Stimulated activated naive B cell treated with anti-CD40 and anti-IgM and Interleukin-4, amounts not matched to agents 10 μg/mL and 1 μg/mL and 100 μg/mL, for 72 hours (primary cell): ENCODE measurements around the gene MVK.
A peak's percentile ranks its signal among the peaks of the same experiment; 100 is the strongest.

Experiments
- ATAC-seq, 2 donors: fragments of 150-1000 bp; cut with Tn5 transposase; replicated peaks; 2 replicates each; pipeline ENCODE4 v1.10.0; 2021; ENCODE audit warnings: moderate library complexity in 1 of 2
- DNase-seq: peaks from one replicate; pipeline ENCODE4 v3.0.0; 2021
- H3K27ac Mint-ChIP-seq: one replicate; pipeline ENCODE4 v1.8.0; 2022; ENCODE audit warnings: mild to moderate bottlenecking, mixed read lengths
- H3K27me3 Mint-ChIP-seq, 2 donors: one replicate each; pipeline ENCODE4 v1.8.0; 2022; ENCODE audit warnings: mixed read lengths in 2 of 2
- H3K36me3 Mint-ChIP-seq, 2 donors: one replicate each; pipeline ENCODE4 v1.8.0; 2022; ENCODE audit warnings: mixed read lengths in 2 of 2, mild to moderate bottlenecking in 1 of 2
- H3K4me1 Mint-ChIP-seq, 2 donors: one replicate each; pipeline ENCODE4 v1.8.0; 2022; ENCODE audit warnings: mixed read lengths in 2 of 2, mild to moderate bottlenecking in 1 of 2
- H3K4me3 Mint-ChIP-seq, 2 donors: one replicate each; pipeline ENCODE4 v1.8.0; 2022; ENCODE audit warnings: mild to moderate bottlenecking in 2 of 2, mixed read lengths in 2 of 2, moderate library complexity in 1 of 2
- H3K9me3 Mint-ChIP-seq, 2 donors: one replicate each; pipeline ENCODE4 v1.8.0; 2022; ENCODE audit warnings: mixed read lengths in 2 of 2, mild to moderate bottlenecking in 1 of 2

The MVK gene

DNA sequence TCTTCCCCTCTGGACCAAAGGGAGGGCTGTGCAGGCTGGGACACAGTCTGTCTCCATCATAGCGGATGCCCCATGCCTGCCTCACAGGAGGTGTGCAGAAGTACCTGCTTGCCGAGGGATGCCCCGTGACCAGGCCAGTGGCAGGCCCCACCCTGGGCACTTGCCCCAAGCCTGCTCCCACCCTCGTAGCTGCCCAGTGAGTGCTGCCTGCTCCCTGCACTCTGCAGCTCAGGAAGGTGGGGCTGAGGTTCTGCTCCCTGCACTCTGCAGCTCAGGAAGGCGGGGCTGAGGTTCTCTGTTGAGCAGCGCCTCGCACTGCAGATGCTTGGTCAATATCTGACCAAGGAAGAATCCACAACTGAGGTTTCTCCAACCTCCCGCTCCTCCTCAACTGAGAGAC lies 7.2 kb upstream of the MVK start:
- no peak overlapping the region for H3K27ac Mint-ChIP-seq
- peaks cover 11 to 12% of the 10 kb centered on the region in 2 donors for H3K9me3 Mint-ChIP-seq
- ATAC-seq (no peak), DNase-seq (no peak)
- peaks cover 56 to 73% of the 10 kb centered on the region in 2 donors for H3K36me3 Mint-ChIP-seq
- H3K27me3 Mint-ChIP-seq: no peaks in the 10 kb centered on the region
- no peak overlapping the region for H3K4me3 Mint-ChIP-seq
- H3K4me1 Mint-ChIP-seq: peaks cover 4 to 9% of the 10 kb centered on the region in 2 donors

DNA sequence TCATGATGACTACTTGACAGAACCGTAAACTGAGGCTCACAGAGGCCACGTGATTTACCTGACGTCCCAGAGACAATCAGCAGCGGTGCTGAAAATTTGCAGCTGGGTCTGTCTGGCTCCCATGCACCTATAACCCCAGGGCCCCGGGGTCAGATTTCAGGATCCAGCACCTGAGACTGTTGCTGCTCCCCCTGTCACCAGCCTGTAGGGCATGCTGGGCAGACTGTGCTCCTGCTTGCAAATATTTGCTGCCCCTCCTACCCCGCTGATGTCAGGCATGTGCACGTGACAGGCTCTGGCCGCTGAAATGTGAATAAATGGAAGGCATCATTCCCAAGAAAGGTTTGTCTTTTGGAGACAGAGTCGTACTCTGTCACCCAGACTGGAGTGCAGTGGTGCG lies 6.3 kb upstream of the MVK start:
- no peak for DNase-seq
- H3K27me3 Mint-ChIP-seq: no peaks in the 10 kb centered on the region
- H3K9me3 Mint-ChIP-seq: peaks cover 3 to 4% of the 10 kb centered on the region in 2 donors
- H3K4me1 Mint-ChIP-seq: peaks cover 7 to 14% of the 10 kb centered on the region in 2 donors
- no peak overlapping the region for H3K27ac Mint-ChIP-seq
- no peak overlapping the region for H3K4me3 Mint-ChIP-seq
- H3K36me3 Mint-ChIP-seq: peaks cover 47 to 69% of the 10 kb centered on the region in 2 donors
- no peak for ATAC-seq

DNA sequence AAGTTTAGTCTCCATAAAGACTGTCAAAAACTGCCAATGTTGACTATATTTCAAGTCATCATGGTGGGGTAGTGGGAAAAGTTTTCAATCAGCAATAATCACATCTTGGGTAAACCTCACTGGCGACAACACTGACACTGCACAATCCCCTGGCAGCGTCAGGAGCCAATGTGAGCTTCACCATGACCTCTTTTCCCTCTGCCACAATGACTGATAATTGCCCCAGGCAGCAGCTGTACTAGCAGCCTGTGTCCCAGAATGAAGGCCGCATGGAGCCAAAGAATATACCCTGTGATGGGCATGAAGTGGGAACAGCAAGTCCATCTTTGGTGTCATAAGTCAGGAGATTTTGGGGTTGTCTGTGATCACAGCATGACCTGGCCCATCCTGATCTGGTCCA lies 5.6 kb upstream of the MVK start:
- no peak overlapping the region for H3K27ac Mint-ChIP-seq
- no peak for ATAC-seq
- peaks cover 11 to 20% of the 10 kb centered on the region in 2 donors for H3K4me1 Mint-ChIP-seq
- H3K4me3 Mint-ChIP-seq: no peak overlapping the region
- no peaks in the 10 kb centered on the region for H3K27me3 Mint-ChIP-seq
- DNase-seq: no peak
- no peaks in the 10 kb centered on the region for H3K9me3 Mint-ChIP-seq
- peaks cover 42 to 63% of the 10 kb centered on the region in 2 donors for H3K36me3 Mint-ChIP-seq

DNA sequence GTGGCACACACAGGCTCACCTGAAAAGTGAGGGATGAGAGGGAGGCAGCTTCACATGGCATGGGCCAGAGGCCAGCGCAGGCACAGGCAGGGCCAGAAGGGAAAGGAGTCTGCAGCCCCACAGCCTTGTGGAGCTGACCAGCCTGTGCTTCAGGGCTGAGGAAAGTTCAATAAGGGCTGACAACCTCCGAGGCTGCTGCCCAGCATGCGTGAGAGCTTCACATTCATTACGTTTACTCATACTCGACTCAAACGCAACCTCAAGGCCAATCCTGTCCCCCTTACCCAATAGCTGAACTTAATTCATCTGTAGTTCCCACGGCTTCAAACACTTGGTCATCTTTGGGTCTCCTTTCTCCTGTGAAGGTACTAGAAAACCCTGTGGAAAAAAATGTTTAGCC lies 5.1 kb upstream of the MVK start:
- Mint-ChIP-seq H3K4me1 (peaks cover 12 to 25% of the 10 kb centered on the region in 2 donors), H3K27me3 (no peaks in the 10 kb centered on the region), H3K4me3 (no peak overlapping the region), H3K9me3 (no peaks in the 10 kb centered on the region), H3K27ac (no peak overlapping the region), H3K36me3 (peaks cover 41 to 62% of the 10 kb centered on the region in 2 donors)
- no peak for ATAC-seq
- DNase-seq: no peak

DNA sequence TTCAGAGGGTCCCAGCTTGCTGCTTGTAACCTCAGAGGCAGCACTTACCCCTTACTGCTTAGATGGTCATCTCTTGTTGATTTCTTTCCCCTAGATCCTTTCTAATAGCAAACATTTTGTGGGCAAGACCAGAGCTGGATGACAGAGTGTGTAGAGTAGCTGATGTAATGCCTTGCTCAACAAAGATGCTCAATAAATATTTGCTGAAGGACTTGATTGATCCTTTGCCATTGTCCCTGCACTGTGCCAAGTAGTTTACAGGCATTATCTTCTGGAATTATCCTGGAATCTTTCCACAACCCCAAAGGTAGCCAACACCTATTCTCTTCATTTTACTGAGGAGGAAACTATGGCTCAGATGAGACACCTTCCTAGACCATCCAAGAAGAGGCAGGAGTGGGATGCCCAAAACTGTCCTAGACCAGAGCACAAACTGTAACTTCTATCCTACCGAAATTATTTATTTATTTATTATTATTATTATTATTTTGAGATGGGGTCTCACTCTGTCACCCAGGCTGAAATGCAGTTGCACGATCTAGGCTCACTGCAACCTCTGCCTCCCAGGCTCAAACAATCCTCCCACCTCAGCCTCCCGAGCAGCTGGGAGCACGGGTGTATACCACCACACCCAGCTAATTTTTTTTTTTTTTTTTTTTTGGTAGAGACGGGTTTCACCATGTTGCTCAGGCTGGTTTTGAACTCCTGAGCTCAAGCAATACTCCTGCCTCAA lies 1.7 kb upstream of the MVK start:
- peaks cover 21 to 42% of the 10 kb centered on the region in 2 donors for H3K4me1 Mint-ChIP-seq
- H3K27ac Mint-ChIP-seq: peak overlapping the region; percentile 37
- H3K4me3 Mint-ChIP-seq: peak overlapping the region; percentile 92 to 99
- peaks cover 29 to 56% of the 10 kb centered on the region in 2 donors for H3K36me3 Mint-ChIP-seq
- H3K27me3 Mint-ChIP-seq: no peaks in the 10 kb centered on the region
- H3K9me3 Mint-ChIP-seq: no peaks in the 10 kb centered on the region
- no peak for ATAC-seq
- DNase-seq: no peak

DNA sequence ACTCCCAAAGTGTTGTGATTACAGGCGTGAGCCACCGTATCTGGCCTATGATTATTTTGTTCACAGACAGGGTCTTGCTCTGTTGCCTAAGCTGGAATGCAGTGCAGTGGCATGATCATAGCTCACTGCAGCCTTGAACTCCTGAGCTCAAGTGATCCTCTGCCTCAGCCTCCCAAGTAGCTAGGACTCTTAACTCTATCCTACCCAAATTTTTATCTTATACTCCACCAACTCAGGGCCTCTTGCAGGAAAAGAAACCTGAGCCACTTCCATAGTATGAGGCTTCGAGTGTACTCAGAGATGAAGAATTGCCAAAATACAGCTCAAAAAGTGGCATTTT lies 1.1 kb upstream of the MVK start:
- Mint-ChIP-seq H3K27ac (peak overlapping the region; percentile 99), H3K9me3 (no peaks in the 10 kb centered on the region), H3K36me3 (peaks cover 30 to 57% of the 10 kb centered on the region in 2 donors), H3K27me3 (no peaks in the 10 kb centered on the region), H3K4me3 (peak overlapping the region; percentile 92 to 99), H3K4me1 (peaks cover 23 to 42% of the 10 kb centered on the region in 2 donors)
- DNase-seq (no peak), ATAC-seq (no peak)

DNA sequence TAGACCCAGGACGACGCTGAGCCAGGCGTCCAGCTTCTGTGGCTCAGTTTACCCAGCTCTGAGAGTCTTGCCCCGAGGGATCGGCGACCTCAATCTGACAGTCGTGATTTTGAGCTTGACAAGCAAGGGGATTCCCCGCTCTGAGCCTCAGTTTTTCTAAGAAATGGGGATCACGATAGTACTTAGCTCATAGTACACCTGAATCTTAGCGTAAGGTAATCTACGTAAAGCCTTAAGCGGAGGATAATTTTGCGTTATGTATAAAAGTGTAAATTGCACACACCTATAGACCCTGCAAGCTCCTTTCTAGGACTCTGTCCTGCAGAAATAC lies 285 bp downstream of the MVK start:
- Mint-ChIP-seq H3K4me3 (peak overlapping the region; percentile 92 to 99), H3K9me3 (no peaks in the 10 kb centered on the region), H3K36me3 (peaks cover 31 to 56% of the 10 kb centered on the region in 2 donors), H3K4me1 (peaks cover 23 to 42% of the 10 kb centered on the region in 2 donors), H3K27ac (no peak overlapping the region), H3K27me3 (no peaks in the 10 kb centered on the region)
- ATAC-seq: peak; percentile 6 to 8
- DNase-seq: no peak

DNA sequence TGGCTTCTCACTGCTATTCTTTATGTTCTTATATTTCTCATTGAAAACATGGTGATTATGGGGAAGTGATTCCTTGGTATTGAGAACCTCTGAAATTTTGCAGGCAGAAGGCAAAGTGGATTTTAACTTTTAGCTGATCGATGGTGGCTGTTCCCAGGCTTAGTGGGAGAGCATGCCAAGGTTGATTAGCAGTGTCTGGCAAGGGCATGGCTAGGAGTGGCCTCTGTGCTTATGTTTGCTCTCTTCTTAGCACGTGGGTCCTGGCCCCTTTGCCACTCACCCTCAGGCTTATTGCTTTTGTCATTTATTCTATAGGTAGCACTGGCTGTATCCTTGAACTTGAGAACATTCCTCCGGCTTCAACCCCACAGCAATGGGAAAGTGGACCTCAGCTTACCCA lies 2.1 kb downstream of the MVK start:
- peaks cover 21 to 33% of the 10 kb centered on the region in 2 donors for H3K4me1 Mint-ChIP-seq
- no peaks in the 10 kb centered on the region for H3K27me3 Mint-ChIP-seq
- DNase-seq: no peak
- ATAC-seq: no peak
- no peak overlapping the region for H3K4me3 Mint-ChIP-seq
- no peak overlapping the region for H3K27ac Mint-ChIP-seq
- no peaks in the 10 kb centered on the region for H3K9me3 Mint-ChIP-seq
- peaks cover 32 to 57% of the 10 kb centered on the region in 2 donors for H3K36me3 Mint-ChIP-seq

DNA sequence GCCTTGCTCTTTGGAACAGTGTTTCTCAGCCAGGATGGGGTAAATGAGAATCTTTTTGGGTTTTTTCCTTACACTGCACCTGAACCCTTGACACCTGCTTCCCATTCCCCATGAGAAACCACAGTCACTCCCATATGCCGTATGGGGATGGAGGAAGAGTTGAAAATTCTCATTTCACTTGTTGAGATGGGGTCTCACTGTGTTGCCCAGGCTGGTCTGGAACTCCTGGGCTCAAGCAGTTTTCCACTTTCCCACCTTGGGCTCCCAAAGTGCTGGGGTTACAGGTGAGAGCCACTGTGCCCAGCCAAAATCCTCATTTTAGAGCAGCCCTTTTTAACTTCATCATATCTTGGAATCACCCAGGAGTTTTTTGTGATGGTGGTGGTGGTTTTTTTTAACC lies 3.7 kb downstream of the MVK start:
- Mint-ChIP-seq H3K27ac (no peak overlapping the region), H3K4me1 (peaks cover 16 to 28% of the 10 kb centered on the region in 2 donors), H3K36me3 (peaks cover 46 to 63% of the 10 kb centered on the region in 2 donors), H3K4me3 (no peak overlapping the region), H3K9me3 (no peaks in the 10 kb centered on the region), H3K27me3 (no peaks in the 10 kb centered on the region)
- DNase-seq (no peak), ATAC-seq (no peak)

DNA sequence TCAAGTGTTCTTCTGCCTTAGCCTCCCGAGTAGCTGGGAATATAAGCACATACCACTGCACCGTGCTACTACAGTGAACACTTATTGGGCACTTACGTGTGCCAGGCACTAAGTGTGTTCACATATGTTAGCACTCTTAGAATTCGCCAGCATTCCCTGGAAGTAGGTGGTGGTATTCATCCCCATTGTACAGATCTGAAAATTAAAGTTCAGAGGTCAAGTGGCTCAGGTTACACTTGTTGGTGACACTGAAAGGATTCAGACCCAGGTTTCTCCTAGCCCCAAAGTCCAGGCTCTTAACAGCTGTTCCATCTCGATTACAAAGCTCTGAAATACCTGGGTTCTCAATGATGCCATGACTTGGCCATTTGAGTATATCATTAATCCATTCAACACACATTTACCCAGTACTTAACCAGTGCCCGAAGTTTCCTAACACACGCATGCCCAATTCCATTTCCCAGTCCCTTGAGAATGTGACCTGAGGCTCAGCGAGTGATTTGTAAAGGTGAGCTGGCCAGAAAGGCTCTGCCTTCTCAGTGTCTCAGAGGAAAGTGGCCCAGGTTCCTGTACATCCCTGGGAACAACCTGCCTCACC lies 4.8 kb downstream of the MVK start:
- Mint-ChIP-seq H3K36me3 (peaks cover 44 to 63% of the 10 kb centered on the region in 2 donors), H3K27ac (no peak overlapping the region), H3K4me3 (no peak overlapping the region), H3K9me3 (no peaks in the 10 kb centered on the region), H3K4me1 (peaks cover 10 to 17% of the 10 kb centered on the region in 2 donors), H3K27me3 (no peaks in the 10 kb centered on the region)
- no peak for ATAC-seq
- no peak for DNase-seq

DNA sequence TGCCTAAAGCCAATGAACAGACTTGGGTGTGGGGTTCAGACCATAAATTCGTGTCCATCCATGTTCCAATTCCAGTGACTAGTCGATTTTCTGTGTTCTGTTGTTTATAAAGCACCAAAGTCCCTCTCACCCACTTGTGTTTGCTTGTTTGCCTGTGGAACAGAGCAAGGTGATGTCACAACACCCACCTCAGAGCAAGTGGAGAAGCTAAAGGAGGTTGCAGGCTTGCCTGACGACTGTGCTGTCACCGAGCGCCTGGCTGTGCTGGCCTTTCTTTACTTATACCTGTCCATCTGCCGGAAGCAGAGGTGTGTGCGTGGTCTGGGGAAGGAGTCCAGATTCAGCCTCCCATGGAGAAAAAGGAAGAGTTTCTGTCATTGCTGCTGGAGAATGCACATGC lies 6.0 kb downstream of the MVK start:
- Mint-ChIP-seq H3K36me3 (peaks cover 47 to 60% of the 10 kb centered on the region in 2 donors), H3K27me3 (no peaks in the 10 kb centered on the region), H3K27ac (no peak overlapping the region), H3K9me3 (no peaks in the 10 kb centered on the region), H3K4me1 (peaks cover 5 to 12% of the 10 kb centered on the region in 2 donors), H3K4me3 (no peak overlapping the region)
- ATAC-seq: no peak
- no peak for DNase-seq

DNA sequence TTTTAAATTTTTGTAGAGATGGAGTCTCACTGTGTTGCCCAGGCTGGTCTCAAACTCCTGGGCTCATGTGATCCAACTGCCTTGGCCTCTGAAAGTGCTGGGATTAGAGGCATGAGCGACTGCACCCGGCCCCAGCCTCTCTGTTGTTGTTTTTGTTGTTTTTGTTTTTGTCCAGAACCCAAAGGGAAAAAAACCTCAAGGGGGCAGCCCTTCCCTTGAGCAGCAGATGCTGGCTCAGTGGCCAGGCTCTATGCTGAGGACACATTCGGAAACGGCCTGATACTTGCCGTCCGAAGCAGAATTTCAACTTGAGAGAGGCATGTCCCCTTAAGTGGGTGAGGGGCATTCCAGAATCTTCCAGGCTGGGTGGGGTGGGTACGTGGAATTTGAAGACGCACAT lies 6.7 kb downstream of the MVK start:
- Mint-ChIP-seq H3K27ac (no peak overlapping the region), H3K4me3 (no peak overlapping the region), H3K36me3 (peaks cover 45 to 60% of the 10 kb centered on the region in 2 donors), H3K4me1 (peaks cover 4 to 6% of the 10 kb centered on the region in 2 donors), H3K9me3 (no peaks in the 10 kb centered on the region), H3K27me3 (no peaks in the 10 kb centered on the region)
- ATAC-seq: no peak
- DNase-seq: no peak

DNA sequence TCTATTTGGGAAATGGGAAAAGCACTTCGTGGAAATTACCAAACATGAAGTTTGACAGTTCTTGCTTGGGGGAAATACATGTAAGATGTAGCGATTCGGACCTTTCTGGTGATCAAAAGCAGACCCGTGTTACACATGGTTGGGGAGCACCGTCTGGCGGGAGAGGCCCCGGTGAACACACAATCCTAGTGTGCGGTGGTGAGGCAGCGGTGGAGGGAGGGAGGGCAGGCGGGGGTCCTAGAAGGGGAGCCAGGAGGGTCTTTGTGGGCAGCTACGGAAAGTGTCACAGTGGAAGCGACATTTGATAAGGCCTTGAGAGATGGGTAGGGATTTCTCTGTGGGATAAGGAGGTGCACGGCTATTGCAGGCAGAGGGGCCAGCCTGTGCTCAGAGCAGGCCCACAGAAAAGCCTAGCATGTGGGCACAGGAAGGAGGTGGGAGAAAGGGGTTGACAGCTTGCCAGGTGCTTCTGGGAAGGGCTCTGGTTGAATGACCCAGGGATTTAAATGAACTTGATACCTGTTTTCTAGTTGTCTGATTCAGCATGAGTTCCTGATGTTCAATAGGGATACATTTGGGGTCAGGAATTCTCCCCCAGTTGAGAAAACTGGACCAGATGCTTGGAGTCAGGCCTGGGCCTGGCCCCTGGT lies 7.2 kb downstream of the MVK start:
- Mint-ChIP-seq H3K27me3 (no peaks in the 10 kb centered on the region), H3K4me3 (no peak overlapping the region), H3K9me3 (no peaks in the 10 kb centered on the region), H3K36me3 (peaks cover 46 to 59% of the 10 kb centered on the region in 2 donors), H3K27ac (no peak overlapping the region), H3K4me1 (peaks cover under 1 to 4% of the 10 kb centered on the region in 2 donors)
- DNase-seq (no peak), ATAC-seq (no peak)

DNA sequence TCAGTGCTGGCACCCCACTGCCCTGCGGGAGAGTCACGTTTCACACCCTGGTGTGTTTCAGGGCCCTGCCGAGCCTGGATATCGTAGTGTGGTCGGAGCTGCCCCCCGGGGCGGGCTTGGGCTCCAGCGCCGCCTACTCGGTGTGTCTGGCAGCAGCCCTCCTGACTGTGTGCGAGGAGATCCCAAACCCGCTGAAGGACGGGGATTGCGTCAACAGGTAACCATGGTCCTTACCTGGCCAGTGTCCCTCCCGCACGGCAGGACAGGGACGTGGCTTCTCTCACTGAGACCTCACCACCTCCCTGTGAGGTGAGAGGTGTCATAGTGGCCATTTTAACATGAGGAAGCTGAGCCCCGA lies 7.7 kb downstream of the MVK start:
- peaks cover 49 to 62% of the 10 kb centered on the region in 2 donors for H3K36me3 Mint-ChIP-seq
- H3K27ac Mint-ChIP-seq: no peak overlapping the region
- no peak overlapping the region for H3K4me3 Mint-ChIP-seq
- no peaks in the 10 kb centered on the region for H3K27me3 Mint-ChIP-seq
- DNase-seq: no peak
- H3K9me3 Mint-ChIP-seq: no peaks in the 10 kb centered on the region
- no peak for ATAC-seq
- peaks cover 0 to 4% of the 10 kb centered on the region in 2 donors for H3K4me1 Mint-ChIP-seq

DNA sequence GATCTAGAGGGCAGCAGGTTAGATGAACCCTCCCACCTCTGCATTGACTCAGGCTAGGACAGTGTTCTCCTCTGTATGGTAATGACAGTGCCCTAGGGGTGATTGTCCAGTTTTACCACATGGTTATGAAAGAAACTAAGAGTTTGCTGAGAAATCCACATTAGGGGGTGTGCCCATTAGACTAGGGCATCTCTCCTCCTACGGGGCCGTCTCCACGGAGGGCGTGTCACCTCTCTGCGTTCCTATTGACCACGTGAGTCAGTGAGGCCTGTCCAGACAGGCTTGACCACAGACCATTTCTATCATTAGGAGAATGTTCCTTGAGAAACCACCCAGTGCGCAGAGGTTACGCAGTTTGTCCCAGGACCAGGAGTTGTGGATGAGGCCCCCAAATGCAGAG lies 8.3 kb downstream of the MVK start:
- H3K27me3 Mint-ChIP-seq: no peaks in the 10 kb centered on the region
- H3K9me3 Mint-ChIP-seq: no peaks in the 10 kb centered on the region
- ATAC-seq (no peak), DNase-seq (no peak)
- peaks cover 53 to 65% of the 10 kb centered on the region in 2 donors for H3K36me3 Mint-ChIP-seq
- no peak overlapping the region for H3K4me3 Mint-ChIP-seq
- H3K27ac Mint-ChIP-seq: no peak overlapping the region
- peaks cover 0 to 4% of the 10 kb centered on the region in 2 donors for H3K4me1 Mint-ChIP-seq
